ENCODE data around the gene INTS1. TPM values are rescaled to one million over a fixed set of nuclear protein-coding genes. Genes with fewer than 3 reads are reported as not detected.

The INTS1 gene
- total and polyA plus RNA-seq, 10 of the 15 experiments (the other 5 are each of a cell fraction or from before 2014, with no cell fraction given): 0.52 to 89.0 (median 15.1) TPM

DNA sequence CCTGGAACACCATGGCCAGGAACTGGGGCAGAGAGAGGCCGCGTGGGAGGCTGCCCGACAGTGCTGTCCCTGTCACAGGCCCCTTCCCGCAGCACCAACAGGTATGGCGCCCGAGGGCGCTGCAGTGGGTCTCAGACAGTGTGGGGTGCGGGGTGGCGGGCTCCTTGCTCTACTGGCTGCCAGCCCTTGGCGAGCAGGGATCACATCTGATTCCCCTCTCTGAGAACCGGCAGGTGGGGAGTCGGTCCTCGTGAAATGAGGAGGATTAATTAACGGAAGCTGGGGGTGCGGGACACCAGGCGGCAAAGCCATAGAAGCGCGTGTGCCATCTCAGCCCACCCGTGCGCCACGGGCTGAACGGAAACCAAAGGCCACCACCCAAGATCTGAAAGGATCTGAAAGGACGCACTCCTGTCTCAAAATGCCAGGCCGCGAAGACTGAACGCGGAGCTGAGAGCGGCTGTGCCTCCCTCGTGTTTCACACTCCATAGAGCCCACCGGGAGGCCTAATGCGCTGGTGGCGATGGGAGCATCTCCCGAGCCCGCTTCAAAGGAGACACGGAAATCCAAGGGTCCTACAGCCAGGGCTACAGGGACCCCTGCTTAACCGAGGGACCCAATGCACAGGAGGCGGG, 6.8 kb downstream of the INTS1 start:
- peaks cover 0 to 19% of the 10 kb centered on the region in 2 experiments; a peak in 2 of 4 replicates for H3K36me3 ChIP-seq (ENCODE audit: control insufficient read depth in 2 of 2, insufficient read depth in 2 of 2, low read length in 1 of 2)
- no peak overlapping the region for H3K9ac ChIP-seq (ENCODE audit: control insufficient read depth, insufficient read depth, low read length)
- intact Hi-C loops (cut with micrococcal nuclease; ENCODE audit: unreplicated experiment) (no loop called here), in situ Hi-C loops (cut with MboI) (no loop called here)
- H3K4me2 ChIP-seq (ENCODE audit: control insufficient read depth, insufficient read depth): no peak overlapping the region
- no peak overlapping the region for H3K4me3 ChIP-seq
- H3K27ac ChIP-seq (ENCODE audit: control insufficient read depth, insufficient read depth): no peak overlapping the region
- RAD21 ChIA-PET (ENCODE audit: unreplicated experiment): no interaction called here
- BruUV-seq (replicated peaks): no TSS peak
- 94% methylated on average over 37 of the region's 37 CpGs for WGBS (ENCODE audit: insufficient coverage, insufficient replicate concordance, low lambda C conversion rate, missing lambda C conversion rate)
- peaks cover 2% of the 10 kb centered on the region; the same call in 1 of the 2 replicates for H3K4me1 ChIP-seq (ENCODE audit: control insufficient read depth, insufficient read depth, low read length)
- CTCF ChIA-PET: interaction anchor here (1.9 kb wide), 1 partner anchor 24 kb away, joined by 7 read pairs; no protein-coding TSS in a partner anchor
- SMC1A ChIA-PET (ENCODE audit: uncharacterized antibody, unreplicated experiment): no interaction called here
- POLR2A ChIA-PET: no interaction called here
- H3K79me2 ChIP-seq (ENCODE audit: control insufficient read depth, insufficient read depth, low read length): peaks cover under 1% of the 10 kb centered on the region; the same call in 1 of the 2 replicates
- H3K9me3 ChIP-seq (replicated peaks; ENCODE audit: control insufficient read depth, insufficient read depth, low read length): no peaks in the 10 kb centered on the region
- no peak overlapping the region for H2AFZ ChIP-seq (ENCODE audit: control insufficient read depth, low read depth, low read length)
- DNase-seq (ENCODE audit: low read depth, low spot score) (no peak), ATAC-seq (no peak), FAIRE-seq (no peak)
- no peaks in the 10 kb centered on the region for H4K20me1 ChIP-seq (ENCODE audit: control insufficient read depth, insufficient read depth)
- TF ChIP-seq SUZ12 (IDR thresholded peaks at IDR 0.05; ENCODE audit: unreplicated experiment): no peak
- no peaks in the 10 kb centered on the region for H3K27me3 ChIP-seq (replicated peaks in 1 of 2; ENCODE audit: control insufficient read depth in 2 of 2, insufficient read depth in 2 of 2, low read length in 1 of 2)

DNA sequence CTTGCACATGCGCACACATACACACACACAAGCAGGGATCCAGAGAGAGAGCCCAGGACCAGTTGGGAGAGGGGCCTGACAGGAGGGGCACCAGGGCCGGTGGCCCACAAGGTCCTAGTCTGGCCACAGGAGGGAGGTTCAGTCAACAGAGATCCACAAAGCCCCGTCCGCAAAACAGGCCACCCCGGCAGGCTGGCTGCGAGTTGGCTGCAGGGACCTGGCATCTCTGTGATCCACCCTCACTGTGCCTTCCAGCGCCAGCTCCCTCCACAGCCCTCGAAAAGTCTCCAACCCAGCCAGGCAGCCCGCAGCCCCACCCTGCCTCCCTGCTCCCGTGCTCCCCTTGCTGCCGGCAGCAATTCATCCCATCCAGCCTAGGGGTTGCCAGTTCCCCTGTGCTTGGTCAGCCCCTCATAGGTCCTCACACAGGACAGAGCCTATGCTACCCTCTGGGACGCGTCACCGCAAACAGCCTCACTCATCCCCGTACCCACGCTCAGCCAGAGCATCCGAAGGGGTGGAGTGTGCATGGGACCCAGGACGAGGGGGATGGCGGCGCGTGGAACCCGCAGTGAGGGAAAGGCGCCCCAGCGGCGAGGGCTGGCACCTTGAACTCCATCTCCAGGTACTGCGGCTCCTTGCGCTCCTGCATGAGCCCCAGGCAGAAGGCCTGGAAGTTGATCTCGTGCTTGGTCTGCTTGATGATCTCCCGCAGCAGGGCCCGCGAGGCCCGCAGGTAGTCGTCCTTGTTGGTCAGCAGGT, 7.5 kb downstream of the INTS1 start:
- in situ Hi-C loops (cut with MboI): no loop called here
- RAD21 ChIA-PET (ENCODE audit: unreplicated experiment): no interaction called here
- FAIRE-seq: no peak
- no peaks in the 10 kb centered on the region for H3K27me3 ChIP-seq (replicated peaks in 1 of 2; ENCODE audit: control insufficient read depth in 2 of 2, insufficient read depth in 2 of 2, low read length in 1 of 2)
- no peak for ATAC-seq
- POLR2A ChIA-PET: no interaction called here
- no peak for DNase-seq (ENCODE audit: low read depth, low spot score)
- H3K4me3 ChIP-seq: no peak overlapping the region
- no peak overlapping the region for H3K27ac ChIP-seq (ENCODE audit: control insufficient read depth, insufficient read depth)
- no TSS peak for BruUV-seq (replicated peaks)
- WGBS (ENCODE audit: insufficient coverage, insufficient replicate concordance, low lambda C conversion rate, missing lambda C conversion rate): 92% methylated on average over 29 of the region's 33 CpGs
- H4K20me1 ChIP-seq (ENCODE audit: control insufficient read depth, insufficient read depth): no peaks in the 10 kb centered on the region
- TF ChIP-seq, protein P1, sequence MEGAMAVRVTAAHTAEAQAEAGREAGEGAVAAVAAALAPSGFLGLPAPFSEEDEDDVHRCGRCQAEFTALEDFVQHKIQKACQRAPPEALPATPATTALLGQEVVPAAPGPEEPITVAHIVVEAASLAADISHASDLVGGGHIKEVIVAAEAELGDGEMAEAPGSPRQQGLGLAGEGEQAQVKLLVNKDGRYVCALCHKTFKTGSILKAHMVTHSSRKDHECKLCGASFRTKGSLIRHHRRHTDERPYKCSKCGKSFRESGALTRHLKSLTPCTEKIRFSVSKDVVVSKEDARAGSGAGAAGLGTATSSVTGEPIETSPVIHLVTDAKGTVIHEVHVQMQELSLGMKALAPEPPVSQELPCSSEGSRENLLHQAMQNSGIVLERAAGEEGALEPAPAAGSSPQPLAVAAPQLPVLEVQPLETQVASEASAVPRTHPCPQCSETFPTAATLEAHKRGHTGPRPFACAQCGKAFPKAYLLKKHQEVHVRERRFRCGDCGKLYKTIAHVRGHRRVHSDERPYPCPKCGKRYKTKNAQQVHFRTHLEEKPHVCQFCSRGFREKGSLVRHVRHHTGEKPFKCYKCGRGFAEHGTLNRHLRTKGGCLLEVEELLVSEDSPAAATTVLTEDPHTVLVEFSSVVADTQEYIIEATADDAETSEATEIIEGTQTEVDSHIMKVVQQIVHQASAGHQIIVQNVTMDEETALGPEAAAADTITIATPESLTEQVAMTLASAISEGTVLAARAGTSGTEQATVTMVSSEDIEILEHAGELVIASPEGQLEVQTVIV (IDR thresholded peaks at IDR 0.05; ENCODE audit: borderline replicate concordance, partially characterized antibody): no peak
- TF ChIP-seq BCL3 (IDR thresholded peaks at IDR 0.05; ENCODE audit: borderline replicate concordance, insufficient read depth, low read depth, low read length, poor library complexity, severe bottlenecking): peak; percentile 46
- no peaks in the 10 kb centered on the region for H3K4me1 ChIP-seq (ENCODE audit: control insufficient read depth, insufficient read depth, low read length)
- intact Hi-C loops (cut with micrococcal nuclease; ENCODE audit: unreplicated experiment): no loop called here
- SMC1A ChIA-PET (ENCODE audit: uncharacterized antibody, unreplicated experiment): no interaction called here
- CTCF ChIA-PET: no interaction called here
- no peaks in the 10 kb centered on the region for H3K9me3 ChIP-seq (replicated peaks; ENCODE audit: control insufficient read depth, insufficient read depth, low read length)
- H3K4me2 ChIP-seq (ENCODE audit: control insufficient read depth, insufficient read depth): no peak overlapping the region
- H3K9ac ChIP-seq (ENCODE audit: control insufficient read depth, insufficient read depth, low read length): no peak overlapping the region
- H3K79me2 ChIP-seq (ENCODE audit: control insufficient read depth, insufficient read depth, low read length): no peaks in the 10 kb centered on the region
- no peak overlapping the region for H2AFZ ChIP-seq (ENCODE audit: control insufficient read depth, low read depth, low read length)
- peaks cover 0 to 19% of the 10 kb centered on the region in 2 experiments; a peak in 2 of 4 replicates for H3K36me3 ChIP-seq (ENCODE audit: control insufficient read depth in 2 of 2, insufficient read depth in 2 of 2, low read length in 1 of 2)

All from GM12878 (cell line).